Gastrocnemius medialis (tissue), 4 donors: ENCODE data around the gene ABCA13.

Experiments used
- CTCF ChIP-seq, 5 experiments: fragments of 450-650 bp in 3 of 5; fragments of 200-600 bp in 2 of 5; sonication (generic) in 2 of 5; IDR thresholded peaks in 4 of 5; conservative IDR thresholded peaks in 1 of 5; 1 replicate in 4 of 5; 2 replicates in 1 of 5; pipeline ENCODE4 v1.5.1; 2016 to 2019; ENCODE audit warnings: antibody characterized with exemption in 5 of 5, mild to moderate bottlenecking in 3 of 5, moderate library complexity in 3 of 5
- POLR2A ChIP-seq, 2 donors: fragments of 450-650 bp; IDR thresholded peaks; one replicate each; pipeline ENCODE4 v1.6.1; 2017; ENCODE audit warnings: antibody characterized with exemption in 2 of 2, mild to moderate bottlenecking in 2 of 2, moderate library complexity in 2 of 2

GRCh38 chr7:48225101-48225500, 53.8 kb downstream of the ABCA13 start:
- TF ChIP-seq CTCF (IDR thresholded peaks at IDR 0.05 in 4 of 5, conservative IDR thresholded peaks at IDR 0.05 in 1 of 5) (no peak), POLR2A (IDR thresholded peaks at IDR 0.05) (no peak)
